ENCODE results near the gene UNC119B. TPM values are rescaled to one million over a fixed set of nuclear protein-coding genes. Genes with fewer than 3 reads are reported as not detected.

UNC119B gene
- total RNA-seq, 1 donor from 2014 or later, result 25.1 TPM

- DNase-seq (ENCODE audit: low spot score), result no peak
- Mint-ChIP-seq H3K9me3 (peaks cover 16% of the 10 kb centered on the region), H3K27me3 (ENCODE audit: low read depth) (no peaks in the 10 kb centered on the region), H3K27ac (no peak overlapping the region), H3K36me3 (ENCODE audit: low read depth) (peaks cover 23% of the 10 kb centered on the region), H3K4me1 (ENCODE audit: low read depth) (peaks cover 2% of the 10 kb centered on the region), H3K4me3 (ENCODE audit: low read depth) (no peak overlapping the region)
- intact Hi-C loops (cut with micrococcal nuclease), result no loop called here
Measured at GRCh38 chr12:120757949-120758348, 47.7 kb downstream of the UNC119B start.

- Mint-ChIP-seq H3K4me1 (ENCODE audit: low read depth) (peaks cover 2% of the 10 kb centered on the region), H3K27me3 (ENCODE audit: low read depth) (no peaks in the 10 kb centered on the region), H3K36me3 (ENCODE audit: low read depth) (peaks cover 26% of the 10 kb centered on the region), H3K4me3 (ENCODE audit: low read depth) (no peak overlapping the region), H3K27ac (no peak overlapping the region), H3K9me3 (peaks cover 12% of the 10 kb centered on the region)
- intact Hi-C loops (cut with micrococcal nuclease), result no loop called here
- DNase-seq (ENCODE audit: low spot score), result no peak
Measured at GRCh38 chr12:120758798-120759590, 48.7 kb downstream of the UNC119B start.

- peaks cover 2% of the 10 kb centered on the region for H3K4me1 Mint-ChIP-seq (ENCODE audit: low read depth)
- no peak for DNase-seq (ENCODE audit: low spot score)
- peak overlapping the region; percentile 55 for H3K27ac Mint-ChIP-seq
- no peak overlapping the region for H3K4me3 Mint-ChIP-seq (ENCODE audit: low read depth)
- peaks cover 9% of the 10 kb centered on the region for H3K9me3 Mint-ChIP-seq
- peaks cover 29% of the 10 kb centered on the region for H3K36me3 Mint-ChIP-seq (ENCODE audit: low read depth)
- intact Hi-C loops (cut with micrococcal nuclease), result loop anchor here (5.0 kb wide), 1 partner anchor 32 kb away; the partner anchor contains the start of gene ACADS
- no peaks in the 10 kb centered on the region for H3K27me3 Mint-ChIP-seq (ENCODE audit: low read depth)
Measured at GRCh38 chr12:120759591-120760348, 49.5 kb downstream of the UNC119B start.

GRCh38 chr12:120760349-120761254 lies 50.3 kb downstream of the UNC119B start:
- intact Hi-C loops (cut with micrococcal nuclease), result loop anchor here (5.0 kb wide), 1 partner anchor 33 kb away; the partner anchor contains the start of gene ACADS
- Mint-ChIP-seq H3K27me3 (ENCODE audit: low read depth) (no peaks in the 10 kb centered on the region), H3K4me1 (ENCODE audit: low read depth) (peaks cover 2% of the 10 kb centered on the region), H3K27ac (peak overlapping the region; percentile 55), H3K4me3 (ENCODE audit: low read depth) (no peak overlapping the region), H3K9me3 (peaks cover under 1% of the 10 kb centered on the region), H3K36me3 (ENCODE audit: low read depth) (peaks cover 22% of the 10 kb centered on the region)
- DNase-seq (ENCODE audit: low spot score), result peak; percentile 26

GRCh38 chr12:120761519-120761934 lies 51.3 kb downstream of the UNC119B start:
- intact Hi-C loops (cut with micrococcal nuclease), result loop anchor here (5.0 kb wide), 1 partner anchor 34 kb away; the partner anchor contains the start of gene ACADS
- Mint-ChIP-seq H3K36me3 (ENCODE audit: low read depth) (peaks cover 30% of the 10 kb centered on the region), H3K27ac (no peak overlapping the region), H3K4me1 (ENCODE audit: low read depth) (peaks cover 2% of the 10 kb centered on the region), H3K27me3 (ENCODE audit: low read depth) (no peaks in the 10 kb centered on the region), H3K9me3 (no peaks in the 10 kb centered on the region), H3K4me3 (ENCODE audit: low read depth) (no peak overlapping the region)
- no peak for DNase-seq (ENCODE audit: low spot score)

- H3K27ac Mint-ChIP-seq, result no peak overlapping the region
Measured at GRCh38 chr12:120762086-120762485, 51.8 kb downstream of the UNC119B start.

GRCh38 chr12:120763250-120763649 lies 53.0 kb downstream of the UNC119B start:
- H3K4me3 Mint-ChIP-seq (ENCODE audit: low read depth), result no peak overlapping the region
- H3K27me3 Mint-ChIP-seq (ENCODE audit: low read depth), result no peaks in the 10 kb centered on the region
- H3K36me3 Mint-ChIP-seq (ENCODE audit: low read depth), result peaks cover 45% of the 10 kb centered on the region
- peaks cover 2% of the 10 kb centered on the region for H3K4me1 Mint-ChIP-seq (ENCODE audit: low read depth)
- H3K9me3 Mint-ChIP-seq, result no peaks in the 10 kb centered on the region
- DNase-seq (ENCODE audit: low spot score), result no peak
- intact Hi-C loops (cut with micrococcal nuclease), result loop anchor here (5.0 kb wide), 1 partner anchor 36 kb away; the partner anchor contains the start of gene ACADS
- no peak overlapping the region for H3K27ac Mint-ChIP-seq

More at GRCh38 chr12:120762086-120762485, 51.8 kb downstream of the UNC119B start:
- intact Hi-C loops (cut with micrococcal nuclease), result loop anchor here (5.0 kb wide), 1 partner anchor 35 kb away; the partner anchor contains the start of gene ACADS
- no peak for DNase-seq (ENCODE audit: low spot score)
- Mint-ChIP-seq H3K36me3 (ENCODE audit: low read depth) (peaks cover 35% of the 10 kb centered on the region), H3K27me3 (ENCODE audit: low read depth) (no peaks in the 10 kb centered on the region), H3K4me1 (ENCODE audit: low read depth) (peaks cover 2% of the 10 kb centered on the region), H3K9me3 (no peaks in the 10 kb centered on the region), H3K4me3 (ENCODE audit: low read depth) (no peak overlapping the region)

GRCh38 chr12:120764816-120765215 lies 54.6 kb downstream of the UNC119B start:
- H3K4me1 Mint-ChIP-seq (ENCODE audit: low read depth), result peaks cover 2% of the 10 kb centered on the region
- no peak overlapping the region for H3K27ac Mint-ChIP-seq
- H3K9me3 Mint-ChIP-seq, result no peaks in the 10 kb centered on the region
- H3K36me3 Mint-ChIP-seq (ENCODE audit: low read depth), result peaks cover 51% of the 10 kb centered on the region
- no peak overlapping the region for H3K4me3 Mint-ChIP-seq (ENCODE audit: low read depth)
- DNase-seq (ENCODE audit: low spot score), result no peak
- H3K27me3 Mint-ChIP-seq (ENCODE audit: low read depth), result no peaks in the 10 kb centered on the region
- intact Hi-C loops (cut with micrococcal nuclease), result loop anchor here (5.0 kb wide), 1 partner anchor 38 kb away; the partner anchor contains the start of gene ACADS

- Mint-ChIP-seq H3K9me3 (no peaks in the 10 kb centered on the region), H3K27me3 (ENCODE audit: low read depth) (no peaks in the 10 kb centered on the region), H3K4me1 (ENCODE audit: low read depth) (peaks cover 4% of the 10 kb centered on the region), H3K36me3 (ENCODE audit: low read depth) (peaks cover 46% of the 10 kb centered on the region), H3K27ac (no peak overlapping the region), H3K4me3 (ENCODE audit: low read depth) (no peak overlapping the region)
- DNase-seq (ENCODE audit: low spot score), result no peak
- intact Hi-C loops (cut with micrococcal nuclease), result no loop called here
Measured at GRCh38 chr12:120766566-120766965, 56.3 kb downstream of the UNC119B start.

- Mint-ChIP-seq H3K4me3 (ENCODE audit: low read depth) (no peak overlapping the region), H3K9me3 (no peaks in the 10 kb centered on the region), H3K27me3 (ENCODE audit: low read depth) (no peaks in the 10 kb centered on the region), H3K4me1 (ENCODE audit: low read depth) (peaks cover 4% of the 10 kb centered on the region), H3K36me3 (ENCODE audit: low read depth) (peaks cover 44% of the 10 kb centered on the region), H3K27ac (no peak overlapping the region)
- no peak for DNase-seq (ENCODE audit: low spot score)
- intact Hi-C loops (cut with micrococcal nuclease), result no loop called here
Measured at GRCh38 chr12:120767071-120768024, 57.1 kb downstream of the UNC119B start.

GRCh38 chr12:120771097-120771496 lies 60.8 kb downstream of the UNC119B start:
- Mint-ChIP-seq H3K36me3 (ENCODE audit: low read depth) (peaks cover 45% of the 10 kb centered on the region), H3K4me3 (ENCODE audit: low read depth) (no peak overlapping the region), H3K4me1 (ENCODE audit: low read depth) (peaks cover 25% of the 10 kb centered on the region), H3K27ac (peak overlapping the region; percentile 3), H3K9me3 (no peaks in the 10 kb centered on the region), H3K27me3 (ENCODE audit: low read depth) (no peaks in the 10 kb centered on the region)
- intact Hi-C loops (cut with micrococcal nuclease), result no loop called here
- no peak for DNase-seq (ENCODE audit: low spot score)

All from activated T-helper 2 cell treated with anti-CD3 and anti-CD28 coated beads, Interferon-gamma antibody, Interleukin-2, Interleukin-4, amounts not matched to agents 10 μg/mL and 5 μg/mL and 100 μg/mL, durations not matched to agents 14 hours and 24 hours and 36 hours (primary cell).